A549 treated with Hydrocortisone at 1 μM for 4 hours (cell line): ENCODE measurements around the gene POLE3. TPM values are rescaled to one million over a fixed set of nuclear protein-coding genes. Genes with fewer than 3 reads are reported as not detected.

ENCODE experiments used
- total RNA-seq: library from RNA; stranded (reverse); fragments of 200-300 nt; extraction: Qiagen RNA extraction; gene quantifications from 5 replicates; pipeline ENCODE4 v1.2.3, GENCODE V29; 2022

The POLE3 gene
- 103 to 118 TPM (median 110 TPM) in 5 replicates for total RNA-seq

GRCh38 chr9:113410207-113410864 lies at the start of gene POLE3, which contains the start of gene C9orf43:
Gene POLE3, minus strand, starts transcription at chr9:113410675. Its CDS starts 382 bp downstream, at chr9:113410293.
Gene C9orf43, plus strand, starts transcription at chr9:113410747. Its CDS starts 2,747 bp downstream, at chr9:113413494.

GRCh38 chr9:113401027-113401792 lies 9.3 kb downstream of the POLE3 start, which contains the start of gene ALAD:
Gene ALAD, minus strand, starts transcription at chr9:113401284. Its CDS starts 7,725 bp downstream, at chr9:113393559.

GRCh38 chr9:113376634-113377567 lies 33.6 kb downstream of the POLE3 start, which contains the start of gene HDHD3:
Gene HDHD3, minus strand, starts transcription at chr9:113376986. Its CDS starts 2,632 bp downstream, at chr9:113374354.

Other genes with a start within 250 kb of the POLE3 start
- 16.4 to 17.7 TPM (median 16.5 TPM) in 5 replicates for gene FKBP15, start 189.4 kb downstream of the POLE3 start, total RNA-seq
- gene SLC31A1, start 189.1 kb downstream of the POLE3 start, total RNA-seq, result 17.3 to 23.9 TPM (median 19.4 TPM) in 5 replicates
- 42.4 to 59.7 TPM (median 46.0 TPM) in 5 replicates for gene CDC26, start 135.1 kb downstream of the POLE3 start, total RNA-seq
- 52.5 to 69.6 TPM (median 55.1 TPM) in 5 replicates for gene PRPF4, start 135.0 kb downstream of the POLE3 start, total RNA-seq
- not detected in 5 replicates for gene RNF183, start 107.3 kb downstream of the POLE3 start, total RNA-seq
- 0.90 to 1.5 TPM (median 1.1 TPM) in 5 replicates for gene WDR31, start 70.4 kb downstream of the POLE3 start, total RNA-seq
- 0.06 to 0.12 TPM in 2 of 5 replicates, not detected in the others for gene BSPRY, start 61.1 kb downstream of the POLE3 start, total RNA-seq
- gene HDHD3, start 33.7 kb downstream of the POLE3 start, total RNA-seq, result 17.7 to 25.5 TPM (median 23.0 TPM) in 5 replicates
- 12.8 to 17.9 TPM (median 14.5 TPM) in 5 replicates for gene ALAD, start 9.4 kb downstream of the POLE3 start, total RNA-seq
- 0.38 to 0.71 TPM (median 0.56 TPM) in 5 replicates for gene C9orf43, start 72 bp upstream of the POLE3 start, total RNA-seq
- gene RGS3, start 53.1 kb upstream of the POLE3 start, total RNA-seq, result 16.4 to 19.5 TPM (median 17.1 TPM) in 5 replicates